GM06990 (cell line): Measurements from ENCODE around the gene MSN.
"Not testable (repeated sequence)": the region's sequence is repeated elsewhere in the genome, so short reads cannot be mapped to it uniquely, and the experiment has no call there.

Experiments
- DNase-seq: peaks from one replicate; pipeline ENCODE4 v3.0.0-alpha.2; 2011; ENCODE audit not compliant: insufficient read length; ENCODE audit errors: extremely low read depth
- H3K27me3 ChIP-seq: replicated peaks from 2 replicates; pipeline ENCODE4 v1.6.0; 2011; ENCODE audit warnings: low read length; ENCODE audit not compliant: control insufficient read depth, insufficient read depth
- H3K36me3 ChIP-seq: 2 replicates; pipeline ENCODE4 v1.5.1; 2011; ENCODE audit warnings: low read length; ENCODE audit not compliant: control insufficient read depth, insufficient read depth
- H3K4me3 ChIP-seq: replicated peaks from 2 replicates; pipeline ENCODE4 v1.5.1; 2011; ENCODE audit warnings: low read depth, mild to moderate bottlenecking, control low read depth, low read length
- TF ChIP-seq, protein P1 (sequence below): IDR thresholded peaks from 2 replicates; pipeline ENCODE4 v1.5.1; 2011; ENCODE audit warnings: low read length, control low read depth, mild to moderate bottlenecking, inconsistent platforms; ENCODE audit not compliant: insufficient read depth, poor library complexity, severe bottlenecking

Gene MSN

DNA sequence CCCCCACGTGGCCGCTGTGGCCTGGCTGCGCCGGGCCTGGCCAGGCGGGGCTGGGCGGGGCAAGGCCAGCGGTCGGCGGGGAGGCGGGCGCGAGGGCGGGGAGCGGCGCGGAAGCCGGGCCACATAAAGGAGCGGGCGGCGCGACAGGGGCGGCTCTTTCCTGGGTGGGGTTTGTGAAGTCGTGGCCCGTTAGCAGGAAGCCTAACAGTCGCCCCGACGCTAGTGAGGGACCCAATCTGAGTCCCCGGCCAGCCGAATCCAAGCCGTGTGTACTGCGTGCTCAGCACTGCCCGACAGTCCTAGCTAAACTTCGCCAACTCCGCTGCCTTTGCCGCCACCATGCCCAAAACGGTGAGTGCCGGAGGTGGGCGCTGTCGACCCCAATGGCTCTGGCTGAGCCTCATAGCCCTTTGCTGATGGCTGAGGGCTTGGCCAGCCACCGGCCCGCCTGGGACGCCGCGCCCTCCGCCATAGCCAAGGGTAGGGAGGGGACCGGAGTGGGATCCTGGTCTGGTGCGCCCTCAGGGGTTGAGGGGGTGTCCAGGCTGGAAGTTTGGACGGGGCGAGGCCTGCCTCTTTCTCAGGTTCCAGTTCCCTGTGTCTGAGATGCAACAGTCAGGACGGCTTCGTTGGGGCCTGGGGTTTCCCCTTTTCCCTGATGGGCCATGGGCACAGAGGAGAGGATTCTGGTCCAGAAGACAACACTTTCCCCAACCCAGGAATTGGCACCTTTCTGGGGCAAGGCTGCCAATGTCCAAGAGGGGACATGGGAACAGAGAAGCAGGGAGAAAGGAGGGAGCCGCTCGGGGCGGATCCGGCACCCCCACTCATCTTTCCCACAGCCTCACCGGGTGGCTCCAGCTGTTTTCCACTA is at the start of gene MSN:
Gene MSN (plus strand): TSS at position 152 of the 874 bp plus-strand sequence. CDS start 188 bp downstream, at position 340.
- peak within 1 kb of the TSS; percentile 84 for H3K4me3 ChIP-seq
- H3K27me3 ChIP-seq: no peaks in the 10 kb centered on the region
- H3K36me3 ChIP-seq: no peaks in the 10 kb centered on the region; the same call in none of the 2 replicates
- TF ChIP-seq, protein P1, sequence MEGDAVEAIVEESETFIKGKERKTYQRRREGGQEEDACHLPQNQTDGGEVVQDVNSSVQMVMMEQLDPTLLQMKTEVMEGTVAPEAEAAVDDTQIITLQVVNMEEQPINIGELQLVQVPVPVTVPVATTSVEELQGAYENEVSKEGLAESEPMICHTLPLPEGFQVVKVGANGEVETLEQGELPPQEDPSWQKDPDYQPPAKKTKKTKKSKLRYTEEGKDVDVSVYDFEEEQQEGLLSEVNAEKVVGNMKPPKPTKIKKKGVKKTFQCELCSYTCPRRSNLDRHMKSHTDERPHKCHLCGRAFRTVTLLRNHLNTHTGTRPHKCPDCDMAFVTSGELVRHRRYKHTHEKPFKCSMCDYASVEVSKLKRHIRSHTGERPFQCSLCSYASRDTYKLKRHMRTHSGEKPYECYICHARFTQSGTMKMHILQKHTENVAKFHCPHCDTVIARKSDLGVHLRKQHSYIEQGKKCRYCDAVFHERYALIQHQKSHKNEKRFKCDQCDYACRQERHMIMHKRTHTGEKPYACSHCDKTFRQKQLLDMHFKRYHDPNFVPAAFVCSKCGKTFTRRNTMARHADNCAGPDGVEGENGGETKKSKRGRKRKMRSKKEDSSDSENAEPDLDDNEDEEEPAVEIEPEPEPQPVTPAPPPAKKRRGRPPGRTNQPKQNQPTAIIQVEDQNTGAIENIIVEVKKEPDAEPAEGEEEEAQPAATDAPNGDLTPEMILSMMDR: peak; percentile 18
- peak; percentile 82 for DNase-seq

DNA sequence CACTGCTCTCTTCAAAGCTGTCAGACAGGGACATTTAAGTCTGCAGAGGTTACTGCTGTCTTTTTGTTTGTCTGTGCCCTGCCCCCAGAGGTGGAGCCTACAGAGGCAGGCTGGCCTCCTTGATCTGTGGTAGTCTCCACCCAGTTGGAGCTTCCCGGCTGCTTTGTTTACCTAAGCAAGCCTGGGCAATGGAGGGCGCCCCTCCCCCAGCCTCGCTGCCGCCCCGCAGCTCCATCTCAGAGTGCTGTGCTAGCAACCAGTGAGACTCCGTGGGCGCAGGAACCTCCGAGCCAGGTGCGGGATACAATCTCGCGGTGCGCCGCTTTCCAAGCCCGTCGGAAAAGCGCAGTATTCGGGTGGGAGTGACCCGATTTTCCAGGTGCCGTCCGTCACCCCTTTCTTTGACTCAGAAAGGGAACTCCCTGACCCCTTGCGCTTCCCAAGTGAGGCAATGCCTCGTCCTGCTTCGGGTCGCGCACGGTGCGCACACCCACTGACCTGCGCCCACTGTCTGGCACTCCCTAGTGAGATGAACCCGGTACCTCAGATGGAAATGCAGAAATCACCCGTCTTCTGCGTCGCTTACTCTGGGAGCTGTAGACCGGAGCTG is 47.3 kb upstream of the MSN start:
- not testable (repeated sequence) for DNase-seq, H3K4me3 ChIP-seq, H3K27me3 ChIP-seq, H3K36me3 ChIP-seq

DNA sequence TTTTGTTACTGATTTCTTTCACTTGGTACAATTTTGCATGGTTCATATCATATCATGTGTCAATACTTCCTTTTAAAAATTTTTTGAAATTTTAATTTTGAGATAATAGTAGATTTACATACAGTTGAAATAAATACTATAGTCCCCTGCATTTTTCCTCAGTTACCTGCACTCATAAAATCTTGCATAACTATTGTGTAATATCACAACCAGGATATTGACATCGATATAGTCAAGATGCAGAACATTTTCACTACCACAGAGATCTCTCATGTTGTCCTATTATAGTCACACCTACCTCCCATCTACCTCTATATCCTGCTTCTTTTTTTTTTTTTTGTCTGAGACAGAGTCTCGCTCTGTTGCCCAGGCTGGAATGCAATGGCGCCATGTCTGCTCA is 36.7 kb upstream of the MSN start:
- Histone ChIP-seq H3K4me3 (no peak overlapping the region), H3K36me3 (no peaks in the 10 kb centered on the region), H3K27me3 (no peaks in the 10 kb centered on the region)
- TF ChIP-seq, protein P1: no peak
- DNase-seq: no peak

DNA sequence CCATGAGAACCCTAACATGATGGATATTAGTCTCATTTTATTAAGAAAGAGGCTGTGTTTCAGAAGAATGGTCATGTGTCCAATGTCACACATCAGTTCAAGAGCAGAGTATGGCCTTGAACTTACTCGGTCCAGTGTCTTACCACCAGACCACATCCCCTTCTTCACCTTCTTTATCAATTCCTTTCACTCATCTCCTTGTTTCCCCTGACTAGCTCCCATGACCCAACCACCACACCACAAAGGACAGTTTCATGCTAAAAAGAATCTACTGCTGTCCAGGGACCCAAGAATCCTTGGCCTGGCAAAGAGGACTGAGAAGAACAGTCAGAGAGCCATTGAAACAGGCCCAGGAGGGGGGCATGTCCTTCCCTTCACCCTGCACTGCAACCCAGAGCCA is 33.6 kb upstream of the MSN start:
- DNase-seq: no peak
- TF ChIP-seq, protein P1: no peak
- Histone ChIP-seq H3K4me3 (no peak overlapping the region), H3K36me3 (no peaks in the 10 kb centered on the region), H3K27me3 (no peaks in the 10 kb centered on the region)

DNA sequence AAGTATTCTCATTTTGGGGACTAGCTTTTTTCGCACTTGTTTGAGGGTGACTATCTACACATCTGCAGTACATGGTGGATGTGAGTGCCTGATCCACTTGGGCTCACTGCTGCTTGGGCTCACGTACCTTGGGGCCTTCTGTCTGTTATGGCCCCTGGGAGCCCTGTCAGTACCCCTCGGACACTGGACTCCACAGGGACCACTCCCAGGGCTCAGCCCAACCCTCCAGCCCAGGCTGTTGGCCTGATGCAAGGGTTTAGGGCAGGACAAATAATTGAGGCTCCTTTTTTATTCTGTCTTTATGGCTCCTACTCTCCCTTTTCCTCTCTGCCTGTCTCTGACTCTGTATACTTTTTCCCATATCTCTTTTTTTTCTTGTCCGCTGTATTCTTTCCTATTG is 32.7 kb upstream of the MSN start:
- TF ChIP-seq, protein P1: no peak
- DNase-seq: no peak
- H3K36me3 ChIP-seq: no peaks in the 10 kb centered on the region
- no peak overlapping the region for H3K4me3 ChIP-seq
- no peaks in the 10 kb centered on the region for H3K27me3 ChIP-seq

DNA sequence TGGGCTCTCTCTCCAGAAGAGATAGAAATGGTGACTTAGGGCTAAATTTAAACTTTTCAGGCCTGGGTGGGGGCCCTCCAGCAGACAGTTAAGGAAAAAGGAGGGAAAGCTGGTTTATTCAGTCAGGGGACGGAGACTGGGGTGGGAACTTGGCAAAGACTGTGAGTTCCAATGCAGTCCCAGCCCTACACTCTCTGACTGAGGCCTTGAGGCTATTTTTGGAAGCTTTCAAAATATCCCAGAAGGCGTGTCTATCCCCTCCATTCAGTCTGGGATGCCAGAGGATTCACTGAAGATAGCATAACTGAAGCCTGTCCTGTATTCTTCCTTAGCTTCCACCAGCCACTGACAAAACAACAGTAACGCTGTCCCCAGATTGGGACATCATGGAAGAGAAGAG is 32.1 kb upstream of the MSN start:
- Histone ChIP-seq H3K27me3 (no peaks in the 10 kb centered on the region), H3K4me3 (no peak overlapping the region), H3K36me3 (no peaks in the 10 kb centered on the region)
- TF ChIP-seq, protein P1: no peak
- no peak for DNase-seq
